KMS-11 (cell line): ENCODE data around the gene FAM50A.

Experiments used
- H2AFZ ChIP-seq: fragments of 200-600 bp; sonication (generic); 2 replicates; pipeline ENCODE4 v1.6.1; 2016; ENCODE audit warnings: antibody characterized with exemption, mixed run types, low read depth
- H3K27ac ChIP-seq: fragments of 200-600 bp; sonication (generic); 2 replicates; pipeline ENCODE4 v1.6.1; 2016; ENCODE audit warnings: mild to moderate bottlenecking, mixed run types
- H3K27me3 ChIP-seq: fragments of 200-600 bp; sonication (generic); 2 replicates; pipeline ENCODE4 v1.6.1; 2017; ENCODE audit warnings: mild to moderate bottlenecking, low read depth, mixed run types, moderate library complexity; ENCODE audit not compliant: insufficient read depth
- H3K36me3 ChIP-seq: fragments of 200-600 bp; sonication (generic); 2 replicates; pipeline ENCODE4 v1.6.1; 2017; ENCODE audit warnings: mild to moderate bottlenecking, mixed run types; ENCODE audit not compliant: insufficient read depth
- H3K4me1 ChIP-seq: fragments of 200-600 bp; sonication (generic); 2 replicates; pipeline ENCODE4 v1.6.1; 2016; ENCODE audit warnings: mild to moderate bottlenecking, low read depth, mixed run types; ENCODE audit not compliant: poor library complexity, severe bottlenecking
- H3K4me2 ChIP-seq: fragments of 200-600 bp; sonication (generic); 2 replicates; pipeline ENCODE4 v1.7.0; 2016; ENCODE audit warnings: mild to moderate bottlenecking, mixed run types
- H3K4me3 ChIP-seq: fragments of 200-600 bp; sonication (generic); IDR thresholded peaks from 2 replicates; pipeline ENCODE4 v1.6.1; 2017; ENCODE audit warnings: low read depth, low read length, mixed read lengths; ENCODE audit not compliant: insufficient read depth
- H3K79me2 ChIP-seq: fragments of 200-600 bp; sonication (generic); 2 replicates; pipeline ENCODE4 v1.6.1; 2016; ENCODE audit warnings: low read depth, mixed run types; ENCODE audit not compliant: insufficient read depth
- H3K9ac ChIP-seq: fragments of 200-600 bp; sonication (generic); 2 replicates; pipeline ENCODE4 v1.6.1; 2016; ENCODE audit warnings: mild to moderate bottlenecking, mixed run types
- H4K20me1 ChIP-seq: fragments of 200-600 bp; sonication (generic); 2 replicates; pipeline ENCODE4 v1.6.1; 2016; ENCODE audit warnings: mild to moderate bottlenecking, mixed run types; ENCODE audit not compliant: insufficient read depth
- TF ChIP-seq, protein P1 (sequence below): fragments of 200-600 bp; sonication (generic); conservative IDR thresholded peaks from 2 replicates; pipeline ENCODE4 v1.6.1; 2017; ENCODE audit warnings: low read depth, mild to moderate bottlenecking, antibody characterized with exemption, low read length, moderate library complexity, mixed read lengths

The FAM50A gene

DNA sequence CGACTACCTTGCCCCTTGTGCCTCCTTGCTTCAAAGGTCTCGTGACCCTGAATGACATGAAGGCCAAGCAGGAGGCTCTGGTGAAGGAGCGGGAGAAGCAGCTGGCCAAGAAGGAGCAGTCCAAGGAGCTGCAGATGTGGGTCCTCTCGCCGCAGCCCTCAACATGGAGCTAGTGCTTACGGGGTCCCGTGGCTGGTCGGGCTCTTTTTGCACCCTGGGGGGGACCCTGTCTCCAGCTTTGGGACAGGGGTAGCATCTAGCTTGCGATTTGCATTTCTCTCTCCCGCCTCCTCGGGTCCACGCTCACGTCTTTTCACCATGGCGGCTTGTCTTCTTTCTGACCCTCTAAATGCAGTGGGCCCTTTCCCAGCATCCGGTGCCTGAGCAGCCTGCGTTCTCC lies 1.8 kb downstream of the FAM50A start:
- Histone ChIP-seq H3K27ac (no peak overlapping the region), H3K27me3 (no peaks in the 10 kb centered on the region), H3K4me3 (no peak overlapping the region), H3K79me2 (no peaks in the 10 kb centered on the region), H4K20me1 (no peaks in the 10 kb centered on the region), H3K36me3 (no peaks in the 10 kb centered on the region), H3K4me2 (no peak overlapping the region), H2AFZ (no peak overlapping the region), H3K9ac (no peak overlapping the region), H3K4me1 (peaks cover 3% of the 10 kb centered on the region)
- TF ChIP-seq, protein P1, sequence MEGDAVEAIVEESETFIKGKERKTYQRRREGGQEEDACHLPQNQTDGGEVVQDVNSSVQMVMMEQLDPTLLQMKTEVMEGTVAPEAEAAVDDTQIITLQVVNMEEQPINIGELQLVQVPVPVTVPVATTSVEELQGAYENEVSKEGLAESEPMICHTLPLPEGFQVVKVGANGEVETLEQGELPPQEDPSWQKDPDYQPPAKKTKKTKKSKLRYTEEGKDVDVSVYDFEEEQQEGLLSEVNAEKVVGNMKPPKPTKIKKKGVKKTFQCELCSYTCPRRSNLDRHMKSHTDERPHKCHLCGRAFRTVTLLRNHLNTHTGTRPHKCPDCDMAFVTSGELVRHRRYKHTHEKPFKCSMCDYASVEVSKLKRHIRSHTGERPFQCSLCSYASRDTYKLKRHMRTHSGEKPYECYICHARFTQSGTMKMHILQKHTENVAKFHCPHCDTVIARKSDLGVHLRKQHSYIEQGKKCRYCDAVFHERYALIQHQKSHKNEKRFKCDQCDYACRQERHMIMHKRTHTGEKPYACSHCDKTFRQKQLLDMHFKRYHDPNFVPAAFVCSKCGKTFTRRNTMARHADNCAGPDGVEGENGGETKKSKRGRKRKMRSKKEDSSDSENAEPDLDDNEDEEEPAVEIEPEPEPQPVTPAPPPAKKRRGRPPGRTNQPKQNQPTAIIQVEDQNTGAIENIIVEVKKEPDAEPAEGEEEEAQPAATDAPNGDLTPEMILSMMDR = no peak

DNA sequence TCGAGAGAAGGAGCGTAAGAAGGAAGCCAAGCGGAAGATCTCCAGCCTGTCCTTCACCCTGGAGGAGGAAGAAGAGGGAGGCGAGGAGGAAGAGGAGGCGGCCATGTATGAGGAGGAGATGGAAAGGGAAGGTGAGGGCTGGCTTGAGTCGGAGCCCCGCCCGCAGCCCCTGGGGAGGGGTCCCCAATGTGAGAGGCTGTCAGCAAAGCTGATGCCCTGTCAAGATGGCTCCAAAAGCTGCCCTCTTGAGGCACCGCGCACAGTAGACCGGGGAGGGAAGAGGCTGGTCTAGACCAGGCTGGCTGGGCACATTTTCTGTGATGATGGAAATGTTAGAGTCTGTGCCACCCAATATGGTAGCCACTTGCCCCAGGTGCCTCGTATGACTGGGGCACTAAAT lies 2.5 kb downstream of the FAM50A start:
- H3K79me2 ChIP-seq = no peaks in the 10 kb centered on the region
- TF ChIP-seq, protein P1 = no peak
- H3K4me2 ChIP-seq = no peak overlapping the region
- H4K20me1 ChIP-seq = no peaks in the 10 kb centered on the region
- H3K9ac ChIP-seq = no peak overlapping the region
- H3K36me3 ChIP-seq = no peaks in the 10 kb centered on the region
- no peak overlapping the region for H2AFZ ChIP-seq
- no peak overlapping the region for H3K4me3 ChIP-seq
- H3K27me3 ChIP-seq = no peaks in the 10 kb centered on the region
- no peak overlapping the region for H3K27ac ChIP-seq
- H3K4me1 ChIP-seq = peaks cover 3% of the 10 kb centered on the region

DNA sequence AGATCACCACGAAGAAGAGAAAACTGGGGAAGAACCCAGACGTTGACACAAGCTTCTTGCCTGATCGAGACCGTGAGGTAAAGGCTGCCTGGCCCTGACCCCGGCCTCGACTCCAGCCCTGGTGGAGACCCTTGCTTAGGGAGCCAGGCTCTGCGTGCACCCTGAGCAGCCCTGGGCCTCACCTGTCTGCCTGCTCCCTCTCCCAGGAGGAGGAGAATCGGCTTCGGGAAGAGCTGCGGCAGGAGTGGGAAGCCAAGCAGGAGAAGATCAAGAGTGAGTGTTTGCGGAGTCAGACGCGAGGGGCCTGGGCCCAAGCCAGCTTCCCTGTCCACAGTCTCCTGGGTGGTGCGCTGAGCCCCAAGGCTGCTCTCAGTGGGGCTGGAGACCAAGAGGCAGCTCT lies 4.5 kb downstream of the FAM50A start:
- H3K4me2 ChIP-seq = no peak overlapping the region
- H3K27ac ChIP-seq = no peak overlapping the region
- no peaks in the 10 kb centered on the region for H3K79me2 ChIP-seq
- no peaks in the 10 kb centered on the region for H3K36me3 ChIP-seq
- peaks cover 2% of the 10 kb centered on the region for H3K4me1 ChIP-seq
- no peaks in the 10 kb centered on the region for H4K20me1 ChIP-seq
- no peak overlapping the region for H3K9ac ChIP-seq
- H3K27me3 ChIP-seq = no peaks in the 10 kb centered on the region
- H2AFZ ChIP-seq = no peak overlapping the region
- TF ChIP-seq, protein P1 = no peak
- H3K4me3 ChIP-seq = no peak overlapping the region

DNA sequence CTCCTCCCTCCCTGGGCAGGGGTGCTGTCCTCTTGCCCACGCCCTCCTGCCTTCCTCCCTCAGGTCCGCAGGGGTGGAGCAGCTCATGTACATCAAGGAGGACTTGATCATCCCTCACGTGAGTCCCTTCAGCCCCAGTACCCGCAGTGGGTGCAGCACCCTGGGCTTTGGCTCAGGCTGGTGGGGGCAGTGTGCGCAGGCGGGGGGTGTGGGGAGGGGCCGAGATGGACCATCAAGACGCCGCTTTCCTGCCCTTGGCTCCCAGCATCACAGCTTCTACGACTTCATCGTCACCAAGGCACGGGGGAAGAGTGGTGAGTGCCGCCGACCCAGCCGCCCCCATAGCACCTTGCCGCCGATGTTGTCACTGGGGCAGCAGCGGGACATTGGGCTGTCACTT lies 5.7 kb downstream of the FAM50A start:
- TF ChIP-seq, protein P1 = no peak
- no peaks in the 10 kb centered on the region for H3K36me3 ChIP-seq

GRCh38 chrX:154450312-154450711 lies 6.4 kb downstream of the FAM50A start:
- no peaks in the 10 kb centered on the region for H3K4me1 ChIP-seq
- no peak overlapping the region for H3K4me2 ChIP-seq
- no peak overlapping the region for H3K27ac ChIP-seq
- H3K9ac ChIP-seq = no peak overlapping the region
- no peaks in the 10 kb centered on the region for H4K20me1 ChIP-seq
- TF ChIP-seq, protein P1 = no peak
- H2AFZ ChIP-seq = no peak overlapping the region
- H3K27me3 ChIP-seq = no peaks in the 10 kb centered on the region
- H3K36me3 ChIP-seq = no peaks in the 10 kb centered on the region
- H3K4me3 ChIP-seq = no peak overlapping the region
- H3K79me2 ChIP-seq = no peaks in the 10 kb centered on the region

More for the DNA sequence above, 5.7 kb downstream of the FAM50A start:
- Histone ChIP-seq H2AFZ (no peak overlapping the region), H3K27ac (no peak overlapping the region), H3K4me3 (no peak overlapping the region), H3K4me1 (no peaks in the 10 kb centered on the region), H3K9ac (no peak overlapping the region), H3K4me2 (no peak overlapping the region), H4K20me1 (no peaks in the 10 kb centered on the region), H3K27me3 (no peaks in the 10 kb centered on the region), H3K79me2 (no peaks in the 10 kb centered on the region)
